SK-N-MC (cell line): ENCODE measurements around the gene ABHD12.

Experiments
- EZH2 ChIP-seq: fragments of 200-600 bp; sonication (generic); IDR thresholded peaks from one replicate; pipeline ENCODE4 v1.6.1; 2017; ENCODE audit warnings: antibody characterized with exemption
- POLR2AphosphoS5 ChIP-seq: IDR thresholded peaks from 2 replicates; pipeline ENCODE4 v1.6.1; 2012; ENCODE audit warnings: mild to moderate bottlenecking, low read depth, low read length, borderline replicate concordance

GRCh38 chr20:25277051-25277801 is 113.4 kb downstream of the ABHD12 start:
- TF ChIP-seq POLR2AphosphoS5 (no peak), EZH2 (no peak)
